ENCODE results near the gene GMPR.

GRCh38 chr6:16196984-16197546 lies 41.3 kb upstream of the GMPR start:
- TF ChIP-seq, protein P1, sequence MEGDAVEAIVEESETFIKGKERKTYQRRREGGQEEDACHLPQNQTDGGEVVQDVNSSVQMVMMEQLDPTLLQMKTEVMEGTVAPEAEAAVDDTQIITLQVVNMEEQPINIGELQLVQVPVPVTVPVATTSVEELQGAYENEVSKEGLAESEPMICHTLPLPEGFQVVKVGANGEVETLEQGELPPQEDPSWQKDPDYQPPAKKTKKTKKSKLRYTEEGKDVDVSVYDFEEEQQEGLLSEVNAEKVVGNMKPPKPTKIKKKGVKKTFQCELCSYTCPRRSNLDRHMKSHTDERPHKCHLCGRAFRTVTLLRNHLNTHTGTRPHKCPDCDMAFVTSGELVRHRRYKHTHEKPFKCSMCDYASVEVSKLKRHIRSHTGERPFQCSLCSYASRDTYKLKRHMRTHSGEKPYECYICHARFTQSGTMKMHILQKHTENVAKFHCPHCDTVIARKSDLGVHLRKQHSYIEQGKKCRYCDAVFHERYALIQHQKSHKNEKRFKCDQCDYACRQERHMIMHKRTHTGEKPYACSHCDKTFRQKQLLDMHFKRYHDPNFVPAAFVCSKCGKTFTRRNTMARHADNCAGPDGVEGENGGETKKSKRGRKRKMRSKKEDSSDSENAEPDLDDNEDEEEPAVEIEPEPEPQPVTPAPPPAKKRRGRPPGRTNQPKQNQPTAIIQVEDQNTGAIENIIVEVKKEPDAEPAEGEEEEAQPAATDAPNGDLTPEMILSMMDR (IDR thresholded peaks at IDR 0.05) = no peak
- TF ChIP-seq ZFX (IDR thresholded peaks at IDR 0.05; ENCODE audit: borderline replicate concordance) = no peak
